Stimulated activated CD8-positive, alpha-beta memory T cell treated with anti-CD3 and anti-CD28 coated beads, Interleukin-12 subunit alpha, Interleukin-12 subunit beta, amount 100 ng/mL, for 24 hours (primary cell): Measurements from ENCODE around the gene AKTIP.
"Not testable (repeated sequence)": the region's sequence is repeated elsewhere in the genome, so short reads cannot be mapped to it uniquely, and the experiment has no call there.

Experiments
- DNase-seq: peaks from one replicate; pipeline ENCODE4 v3.0.0-alpha.2; 2020; ENCODE audit errors: extremely low read depth

The AKTIP gene

GRCh38 chr16:53515811-53516210 is 12.8 kb upstream of the AKTIP start:
- no peak for DNase-seq

DNA sequence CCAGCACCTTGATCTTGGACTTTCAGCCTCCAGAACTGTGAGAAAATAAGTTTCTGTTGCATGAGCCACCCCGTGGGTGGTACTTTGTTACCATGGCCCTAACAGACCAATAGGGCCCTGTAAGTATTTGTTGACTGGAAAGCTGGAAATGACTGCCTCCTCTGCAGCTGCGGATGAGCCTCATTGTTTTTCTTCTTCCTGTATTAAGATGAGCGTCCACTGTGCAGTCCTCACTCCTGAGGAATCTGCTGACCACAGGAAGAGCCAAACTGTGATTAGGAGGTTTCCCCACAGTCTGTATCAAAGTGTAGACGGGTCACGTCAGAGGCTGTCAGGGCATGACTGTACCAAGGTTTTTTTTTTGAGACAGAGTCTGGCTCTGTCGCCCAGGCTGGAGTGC is 12.2 kb upstream of the AKTIP start:
- DNase-seq = no peak

DNA sequence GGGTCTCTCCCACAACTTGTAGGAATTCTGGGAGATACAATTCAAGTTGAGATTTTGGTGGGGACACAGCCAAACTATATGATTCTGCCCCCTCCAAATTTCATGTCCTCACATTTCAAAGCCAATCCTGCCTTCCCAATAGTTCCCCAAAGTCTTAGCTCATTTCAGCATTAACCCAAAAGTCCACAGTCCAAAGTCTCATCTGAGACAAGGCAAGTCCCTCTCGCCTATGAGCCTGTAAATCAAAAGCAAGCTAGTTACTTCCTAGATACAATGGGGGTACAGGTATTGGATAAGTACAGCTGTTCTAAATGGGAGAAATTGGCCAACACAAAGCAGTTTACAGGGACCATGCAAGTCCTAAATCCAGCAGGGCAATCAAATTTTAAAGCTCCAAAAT is 9.8 kb upstream of the AKTIP start:
- DNase-seq = not testable (repeated sequence)

- no peak for DNase-seq
Observed at GRCh38 chr16:53511403-53512280, 8.6 kb upstream of the AKTIP start.

DNA sequence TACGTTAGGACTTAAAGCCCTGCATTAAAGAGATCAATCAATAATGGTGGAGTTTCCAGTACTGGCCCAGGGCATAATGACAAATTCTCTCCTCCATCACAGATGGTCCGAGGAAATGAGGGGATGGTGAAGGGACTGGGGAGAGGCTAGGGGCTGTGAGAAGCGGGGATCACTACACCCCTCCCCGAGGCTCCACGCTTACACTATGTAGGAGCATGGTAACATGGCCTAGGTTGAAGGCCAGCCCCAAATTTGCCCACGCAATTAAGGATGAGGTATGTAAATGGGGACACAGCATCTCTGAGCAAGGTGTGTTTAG is 8.0 kb upstream of the AKTIP start:
- DNase-seq = no peak

- no peak for DNase-seq
Observed at GRCh38 chr16:53510704-53511070, 7.7 kb upstream of the AKTIP start.

GRCh38 chr16:53509906-53510703 is 7.1 kb upstream of the AKTIP start:
- no peak for DNase-seq

DNA sequence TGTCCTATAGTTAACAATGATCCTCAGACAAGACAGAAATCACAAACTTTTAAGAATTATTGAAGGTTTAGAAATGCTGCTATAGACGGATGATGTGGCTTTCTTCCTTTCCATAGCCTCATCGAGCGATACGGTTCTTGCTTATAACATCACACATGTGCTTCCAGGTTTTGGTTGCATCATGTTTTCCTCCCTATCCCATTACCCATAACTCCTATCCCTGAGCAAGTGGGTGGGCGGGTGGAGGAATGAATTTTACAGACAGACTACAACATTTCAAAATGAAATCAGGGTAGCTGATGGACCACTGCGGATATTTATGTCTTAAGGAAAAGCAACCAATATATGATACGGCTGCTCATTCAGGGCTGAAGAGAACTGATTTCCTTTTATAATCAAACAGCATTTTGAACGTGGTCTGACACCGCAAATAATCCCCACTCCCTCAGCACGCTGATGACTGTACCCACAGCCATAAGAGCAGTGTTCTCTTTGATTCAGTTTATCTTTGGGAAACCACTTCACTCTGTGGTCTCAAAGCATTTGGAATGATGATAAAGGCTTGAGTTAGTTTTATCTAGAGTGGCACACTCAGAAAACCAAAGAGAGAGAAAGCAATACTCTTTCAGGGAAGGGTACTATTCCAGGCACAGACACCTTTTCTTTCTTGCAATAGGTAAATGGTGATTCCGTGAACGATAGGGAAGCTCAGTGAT is 4.6 kb upstream of the AKTIP start:
- no peak for DNase-seq

DNA sequence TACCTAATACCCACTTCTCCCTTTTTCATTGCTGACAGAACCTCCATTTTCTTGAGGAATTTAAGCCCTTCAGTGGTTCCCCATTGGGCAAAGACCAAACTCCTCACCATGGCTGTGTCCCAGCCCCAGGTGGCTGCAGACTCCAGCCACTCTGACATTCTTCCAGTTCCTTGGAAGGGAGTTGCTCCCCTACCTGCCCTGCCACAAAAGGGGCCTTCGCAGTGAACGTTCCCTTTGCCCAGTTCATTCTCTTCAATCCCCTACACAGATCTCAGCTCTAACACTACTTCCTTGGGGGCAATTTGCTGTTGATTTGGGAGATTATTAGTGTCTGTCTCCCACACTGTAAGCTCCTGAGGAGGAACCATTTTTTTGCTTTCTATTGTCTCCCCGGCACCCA is 3.2 kb upstream of the AKTIP start:
- DNase-seq = no peak

DNA sequence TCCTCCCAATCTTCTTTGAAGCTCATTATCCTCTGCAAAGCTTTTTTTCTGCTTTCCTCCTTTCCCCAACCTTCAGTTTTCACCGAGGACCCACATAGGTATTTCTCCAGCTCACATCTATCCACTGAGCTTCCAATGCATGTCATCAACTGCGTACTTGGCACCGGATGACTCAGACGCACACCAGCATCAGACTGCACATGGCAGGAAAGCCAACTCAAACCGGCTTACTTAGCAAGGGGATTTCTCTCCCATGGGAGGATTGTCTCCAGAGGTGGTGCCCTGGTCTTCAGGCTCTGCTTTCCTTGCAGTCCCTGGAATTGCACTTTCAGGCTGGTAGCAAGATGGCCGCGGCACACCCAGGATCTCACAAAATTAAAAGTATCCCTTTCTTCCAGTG is 1.7 kb upstream of the AKTIP start:
- no peak for DNase-seq

DNA sequence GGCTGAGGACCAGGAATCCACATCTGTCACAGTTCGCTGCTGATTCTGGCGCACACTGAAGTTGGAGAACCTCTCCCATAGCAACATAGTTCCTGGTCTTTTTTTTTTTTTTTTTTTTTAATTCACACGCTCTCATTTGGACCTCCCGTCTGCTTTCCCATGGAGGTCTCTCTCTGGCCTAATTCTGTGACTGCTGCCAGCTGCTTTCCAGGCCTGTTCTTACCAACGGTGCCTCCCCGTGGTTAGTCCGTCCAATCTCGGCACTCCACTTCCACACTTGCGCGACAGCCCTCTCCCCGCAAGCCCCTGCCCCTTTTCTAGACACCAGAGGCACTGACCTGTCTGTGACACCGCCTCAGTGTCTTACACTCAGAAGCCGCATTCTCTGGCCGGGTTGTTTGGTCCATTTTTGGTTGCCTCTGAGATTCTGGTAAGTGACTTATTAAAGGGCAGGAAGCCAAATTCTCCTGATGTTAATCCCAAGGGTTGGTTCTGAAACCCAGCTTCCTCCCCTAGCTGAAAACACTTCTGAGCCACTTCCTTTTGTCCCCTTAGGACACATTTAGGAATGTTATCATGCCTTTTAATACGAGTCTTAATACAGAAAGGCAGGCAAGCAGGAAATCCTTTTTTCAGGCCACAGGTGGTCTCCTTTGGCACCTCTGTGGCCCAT is 1.1 kb upstream of the AKTIP start:
- no peak for DNase-seq

- peak; percentile 100 for DNase-seq
Observed at GRCh38 chr16:53503270-53503923, 388 bp upstream of the AKTIP start.

DNA sequence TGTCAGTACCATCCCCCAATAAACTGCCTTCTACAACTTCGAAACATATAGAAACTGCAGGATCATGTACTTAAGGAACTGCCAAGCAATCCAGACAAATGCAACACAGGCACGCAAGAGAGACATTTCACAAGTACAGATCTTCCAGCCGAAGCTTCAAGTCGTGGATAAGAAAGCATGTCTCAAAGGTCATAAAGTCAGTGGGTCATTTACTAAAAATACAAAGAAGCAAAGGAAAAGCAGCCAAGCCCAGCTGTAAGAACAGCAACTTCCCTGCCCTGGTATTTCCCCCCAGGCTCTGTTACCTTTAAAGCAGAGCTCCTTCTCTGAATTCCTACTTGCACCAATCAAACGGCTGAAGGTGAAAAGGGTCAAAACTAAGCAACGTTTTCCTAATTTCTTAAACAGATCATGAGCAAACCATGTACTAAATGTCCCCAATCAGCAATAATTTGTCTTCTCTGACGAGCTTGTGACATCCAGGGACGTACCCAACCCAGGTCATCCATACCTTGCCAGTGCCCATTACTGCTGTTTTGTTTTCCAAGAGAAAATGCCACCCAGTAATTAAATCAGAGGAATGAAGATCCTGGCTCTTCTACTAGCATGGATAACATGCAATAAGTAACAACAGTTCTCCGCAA is 1.7 kb downstream of the AKTIP start:
- DNase-seq = no peak

DNA sequence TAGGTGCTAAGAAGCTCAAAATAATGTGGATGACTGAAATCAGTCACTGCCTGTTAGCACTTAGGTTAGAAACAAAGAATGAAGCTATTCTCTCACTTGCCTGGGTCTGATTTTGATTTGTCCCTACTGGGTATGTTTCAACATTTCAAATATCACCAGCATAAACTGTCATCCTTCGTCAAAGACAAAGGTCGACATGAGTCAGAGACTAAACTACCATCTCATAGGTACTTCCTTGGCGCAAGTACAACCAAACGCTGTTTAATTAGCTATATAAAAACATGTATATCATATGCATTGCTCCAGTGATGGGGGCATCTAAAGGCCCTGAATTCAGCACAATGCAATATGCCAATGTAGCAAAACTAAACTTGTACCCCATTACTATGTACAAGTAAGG is 4.0 kb downstream of the AKTIP start:
- no peak for DNase-seq

- no peak for DNase-seq
Observed at GRCh38 chr16:53495325-53495724, 7.7 kb downstream of the AKTIP start.

- DNase-seq = no peak
Observed at GRCh38 chr16:53494636-53495035, 8.4 kb downstream of the AKTIP start.

GRCh38 chr16:53492503-53492902 is 10.5 kb downstream of the AKTIP start:
- DNase-seq = no peak

GRCh38 chr16:53489755-53490154 is 13.3 kb downstream of the AKTIP start:
- no peak for DNase-seq

DNA sequence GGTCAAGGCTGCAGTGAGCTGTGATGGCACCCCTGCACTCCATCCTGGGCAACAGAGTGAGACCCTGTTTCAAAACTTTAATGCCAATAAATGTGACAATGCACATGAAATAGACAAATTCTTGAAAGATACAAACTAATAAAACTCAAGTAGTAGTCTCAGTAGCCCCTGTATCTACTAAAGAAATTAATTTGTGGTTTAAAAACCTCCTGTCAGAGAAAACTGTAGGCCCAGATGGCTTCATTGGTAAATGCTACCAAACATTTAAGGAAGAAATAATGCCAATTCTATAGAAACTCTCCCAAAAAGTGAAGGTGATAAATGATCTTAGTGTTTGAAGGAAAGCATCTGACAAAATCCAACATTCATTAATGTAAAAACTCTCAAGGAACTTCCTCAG is 16.8 kb downstream of the AKTIP start:
- no peak for DNase-seq

DNA sequence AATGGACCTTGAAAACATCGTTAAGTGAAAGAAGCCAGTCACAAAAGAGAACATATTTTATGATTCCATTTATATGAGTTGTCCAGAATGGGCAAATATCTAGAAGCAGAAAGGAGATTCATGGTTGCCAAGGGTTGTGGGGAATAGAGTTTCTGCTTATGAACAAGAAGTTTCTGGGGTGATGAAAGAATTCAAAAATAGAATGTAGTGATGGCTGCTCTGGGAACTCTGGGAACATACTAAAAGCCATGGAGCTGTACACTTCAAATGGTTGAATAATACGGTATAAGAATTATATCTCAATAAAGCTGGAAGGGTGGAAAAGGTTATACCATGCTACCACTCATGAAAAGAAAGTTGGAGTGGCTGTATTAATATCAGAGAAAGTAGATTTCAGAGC is 18.5 kb downstream of the AKTIP start:
- DNase-seq = no peak

- no peak for DNase-seq
Observed at GRCh38 chr16:53482123-53482522, 20.9 kb downstream of the AKTIP start.
